ENCODE data around the gene KCNK13.

Gene KCNK13

DNA sequence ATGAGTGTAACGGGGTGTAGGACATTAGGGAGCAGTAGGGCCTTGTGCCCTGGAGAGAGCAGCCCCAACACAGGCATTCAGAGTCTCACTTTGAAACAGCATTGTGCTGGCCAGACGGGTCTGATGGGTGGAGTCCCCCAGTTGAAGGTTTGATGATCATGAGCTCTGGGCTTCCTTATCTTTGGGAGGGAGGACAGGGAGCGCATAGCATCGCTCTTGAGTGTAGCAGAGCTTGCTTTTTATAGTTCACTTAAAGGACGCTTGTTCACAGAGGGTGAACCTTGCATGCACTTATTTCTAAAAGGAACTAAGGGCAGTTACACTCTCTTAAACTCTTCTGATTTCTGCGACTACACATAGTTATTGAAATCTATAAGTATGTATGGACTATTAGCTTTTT lies 10.6 kb downstream of the KCNK13 start:
- Histone ChIP-seq H3K27ac (replicated peaks) (no peak overlapping the region), H3K27me3 (ENCODE audit: insufficient read depth, poor library complexity, severe bottlenecking) (peaks cover 9% of the 10 kb centered on the region), H3K4me3 (replicated peaks; ENCODE audit: insufficient read depth, low read length) (no peak overlapping the region)
- no peak for DNase-seq (ENCODE audit: low read depth in 1 of 2, low spot score in 1 of 2)
- TF ChIP-seq SPI1 (IDR thresholded peaks at IDR 0.05; ENCODE audit: borderline replicate concordance, low read depth), result no peak
- TF ChIP-seq GABPA (IDR thresholded peaks at IDR 0.05; ENCODE audit: low read depth), result no peak
- TF ChIP-seq, protein P1, sequence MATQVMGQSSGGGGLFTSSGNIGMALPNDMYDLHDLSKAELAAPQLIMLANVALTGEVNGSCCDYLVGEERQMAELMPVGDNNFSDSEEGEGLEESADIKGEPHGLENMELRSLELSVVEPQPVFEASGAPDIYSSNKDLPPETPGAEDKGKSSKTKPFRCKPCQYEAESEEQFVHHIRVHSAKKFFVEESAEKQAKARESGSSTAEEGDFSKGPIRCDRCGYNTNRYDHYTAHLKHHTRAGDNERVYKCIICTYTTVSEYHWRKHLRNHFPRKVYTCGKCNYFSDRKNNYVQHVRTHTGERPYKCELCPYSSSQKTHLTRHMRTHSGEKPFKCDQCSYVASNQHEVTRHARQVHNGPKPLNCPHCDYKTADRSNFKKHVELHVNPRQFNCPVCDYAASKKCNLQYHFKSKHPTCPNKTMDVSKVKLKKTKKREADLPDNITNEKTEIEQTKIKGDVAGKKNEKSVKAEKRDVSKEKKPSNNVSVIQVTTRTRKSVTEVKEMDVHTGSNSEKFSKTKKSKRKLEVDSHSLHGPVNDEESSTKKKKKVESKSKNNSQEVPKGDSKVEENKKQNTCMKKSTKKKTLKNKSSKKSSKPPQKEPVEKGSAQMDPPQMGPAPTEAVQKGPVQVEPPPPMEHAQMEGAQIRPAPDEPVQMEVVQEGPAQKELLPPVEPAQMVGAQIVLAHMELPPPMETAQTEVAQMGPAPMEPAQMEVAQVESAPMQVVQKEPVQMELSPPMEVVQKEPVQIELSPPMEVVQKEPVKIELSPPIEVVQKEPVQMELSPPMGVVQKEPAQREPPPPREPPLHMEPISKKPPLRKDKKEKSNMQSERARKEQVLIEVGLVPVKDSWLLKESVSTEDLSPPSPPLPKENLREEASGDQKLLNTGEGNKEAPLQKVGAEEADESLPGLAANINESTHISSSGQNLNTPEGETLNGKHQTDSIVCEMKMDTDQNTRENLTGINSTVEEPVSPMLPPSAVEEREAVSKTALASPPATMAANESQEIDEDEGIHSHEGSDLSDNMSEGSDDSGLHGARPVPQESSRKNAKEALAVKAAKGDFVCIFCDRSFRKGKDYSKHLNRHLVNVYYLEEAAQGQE (IDR thresholded peaks at IDR 0.05; ENCODE audit: insufficient replicate concordance, low read depth), result no peak
- TF ChIP-seq, protein P2, sequence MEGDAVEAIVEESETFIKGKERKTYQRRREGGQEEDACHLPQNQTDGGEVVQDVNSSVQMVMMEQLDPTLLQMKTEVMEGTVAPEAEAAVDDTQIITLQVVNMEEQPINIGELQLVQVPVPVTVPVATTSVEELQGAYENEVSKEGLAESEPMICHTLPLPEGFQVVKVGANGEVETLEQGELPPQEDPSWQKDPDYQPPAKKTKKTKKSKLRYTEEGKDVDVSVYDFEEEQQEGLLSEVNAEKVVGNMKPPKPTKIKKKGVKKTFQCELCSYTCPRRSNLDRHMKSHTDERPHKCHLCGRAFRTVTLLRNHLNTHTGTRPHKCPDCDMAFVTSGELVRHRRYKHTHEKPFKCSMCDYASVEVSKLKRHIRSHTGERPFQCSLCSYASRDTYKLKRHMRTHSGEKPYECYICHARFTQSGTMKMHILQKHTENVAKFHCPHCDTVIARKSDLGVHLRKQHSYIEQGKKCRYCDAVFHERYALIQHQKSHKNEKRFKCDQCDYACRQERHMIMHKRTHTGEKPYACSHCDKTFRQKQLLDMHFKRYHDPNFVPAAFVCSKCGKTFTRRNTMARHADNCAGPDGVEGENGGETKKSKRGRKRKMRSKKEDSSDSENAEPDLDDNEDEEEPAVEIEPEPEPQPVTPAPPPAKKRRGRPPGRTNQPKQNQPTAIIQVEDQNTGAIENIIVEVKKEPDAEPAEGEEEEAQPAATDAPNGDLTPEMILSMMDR (IDR thresholded peaks at IDR 0.05; ENCODE audit: insufficient read depth, low read length), result no peak
- TF ChIP-seq POLR2AphosphoS5 (IDR thresholded peaks at IDR 0.05; ENCODE audit: low read depth), result no peak

DNA sequence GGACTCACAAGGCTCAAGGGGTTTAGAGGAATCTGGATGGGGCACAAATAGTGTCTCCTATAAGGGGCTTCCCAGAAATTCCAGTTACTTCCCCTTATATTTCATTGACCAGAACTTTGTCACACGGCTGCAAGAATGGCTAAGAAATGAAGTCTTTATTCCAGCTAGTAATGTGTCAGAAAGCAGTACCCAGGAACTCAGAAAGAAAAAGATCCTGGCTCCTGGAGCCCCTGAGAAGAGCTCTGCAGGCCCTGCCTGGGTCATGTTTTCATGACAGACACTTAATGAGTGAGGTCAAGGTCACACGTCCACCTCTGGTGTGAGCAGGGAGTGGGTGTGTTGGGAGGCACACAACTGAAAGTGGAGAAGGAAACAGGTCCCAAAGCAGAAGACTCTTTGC lies 17.8 kb downstream of the KCNK13 start:
- no peak for DNase-seq (ENCODE audit: low read depth in 1 of 2, low spot score in 1 of 2)
- TF ChIP-seq GABPA (IDR thresholded peaks at IDR 0.05; ENCODE audit: low read depth), result no peak
- TF ChIP-seq POLR2AphosphoS5 (IDR thresholded peaks at IDR 0.05; ENCODE audit: low read depth), result no peak
- TF ChIP-seq SPI1 (IDR thresholded peaks at IDR 0.05; ENCODE audit: borderline replicate concordance, low read depth), result no peak
- TF ChIP-seq, protein P2 (IDR thresholded peaks at IDR 0.05; ENCODE audit: insufficient read depth, low read length), result no peak
- TF ChIP-seq, protein P1 (IDR thresholded peaks at IDR 0.05; ENCODE audit: insufficient replicate concordance, low read depth), result no peak
- Histone ChIP-seq H3K27me3 (ENCODE audit: insufficient read depth, poor library complexity, severe bottlenecking) (no peaks in the 10 kb centered on the region), H3K27ac (replicated peaks) (no peak overlapping the region), H3K4me3 (replicated peaks; ENCODE audit: insufficient read depth, low read length) (no peak overlapping the region)

DNA sequence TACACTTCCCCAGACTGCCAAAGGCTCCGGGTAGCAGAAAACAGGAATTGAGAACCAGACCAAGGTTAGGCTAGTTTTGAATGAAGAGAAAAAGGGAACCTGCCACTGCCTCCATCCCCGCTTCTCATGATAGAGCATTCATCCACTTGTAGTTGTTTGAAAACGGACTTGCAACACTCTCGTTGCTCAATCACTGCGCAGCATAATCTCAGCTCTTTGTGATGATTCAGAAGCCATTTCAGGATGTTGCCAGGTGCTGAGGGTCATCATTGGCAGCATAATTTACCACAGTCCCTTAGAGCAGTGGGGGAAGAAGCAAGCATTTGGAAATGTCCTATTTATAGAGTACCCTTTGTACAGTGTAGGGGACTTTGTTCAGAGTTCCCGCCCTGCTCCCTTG lies 25.6 kb downstream of the KCNK13 start:
- no peak overlapping the region for H3K4me3 ChIP-seq (replicated peaks; ENCODE audit: insufficient read depth, low read length)
- H3K27ac ChIP-seq (replicated peaks), result no peak overlapping the region; the same call in 1 of the 2 replicates
- TF ChIP-seq SPI1 (IDR thresholded peaks at IDR 0.05; ENCODE audit: borderline replicate concordance, low read depth) (peak; percentile 78), POLR2AphosphoS5 (IDR thresholded peaks at IDR 0.05; ENCODE audit: low read depth) (peak; percentile 68), GABPA (IDR thresholded peaks at IDR 0.05; ENCODE audit: low read depth) (no peak)
- TF ChIP-seq, protein P1 (IDR thresholded peaks at IDR 0.05; ENCODE audit: insufficient replicate concordance, low read depth), result no peak
- TF ChIP-seq, protein P2 (IDR thresholded peaks at IDR 0.05; ENCODE audit: insufficient read depth, low read length), result no peak
- peak; percentile 85 to 96 for DNase-seq (ENCODE audit: low read depth in 1 of 2, low spot score in 1 of 2)
- no peaks in the 10 kb centered on the region for H3K27me3 ChIP-seq (ENCODE audit: insufficient read depth, poor library complexity, severe bottlenecking)
